HG02642 (cell line): ENCODE data around the gene OSBPL6.
"Not testable (repeated sequence)": the region's sequence is repeated elsewhere in the genome, so short reads cannot be mapped to it uniquely, and the experiment has no call there.

ENCODE experiments used
- ATAC-seq: cut with Tn5 transposase; IDR thresholded peaks from one replicate; pipeline ENCODE4 v1.9.1; 2021; ENCODE audit warnings: mild to moderate bottlenecking; ENCODE audit not compliant: unreplicated experiment, poor library complexity

Gene OSBPL6

GRCh38 chr2:178193823-178194599 is at the start of gene OSBPL6:
OSBPL6 (plus strand) TSS chr2:178194512; CDS start chr2:178306185, 111,673 bp downstream.
- ATAC-seq = peak; percentile 95

DNA sequence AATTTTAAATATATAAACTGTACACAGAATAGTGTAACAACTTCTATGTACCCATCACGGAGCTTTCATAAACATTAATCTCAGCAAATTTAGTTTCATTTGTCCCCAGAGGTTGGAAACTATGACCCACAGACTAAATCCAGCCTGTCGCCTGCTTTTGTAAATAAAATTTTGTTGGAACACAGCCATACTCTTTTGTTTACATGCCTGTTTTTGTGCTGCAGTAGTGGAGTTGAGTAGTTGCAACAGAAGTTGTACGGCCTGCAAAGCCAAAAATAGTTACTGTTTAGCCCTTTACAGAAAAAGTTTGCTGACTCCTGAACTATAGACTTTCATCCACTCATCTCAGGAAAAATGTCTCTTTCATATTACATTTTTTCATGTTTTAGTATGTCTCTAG is 42.3 kb upstream of the OSBPL6 start:
- ATAC-seq = no peak

DNA sequence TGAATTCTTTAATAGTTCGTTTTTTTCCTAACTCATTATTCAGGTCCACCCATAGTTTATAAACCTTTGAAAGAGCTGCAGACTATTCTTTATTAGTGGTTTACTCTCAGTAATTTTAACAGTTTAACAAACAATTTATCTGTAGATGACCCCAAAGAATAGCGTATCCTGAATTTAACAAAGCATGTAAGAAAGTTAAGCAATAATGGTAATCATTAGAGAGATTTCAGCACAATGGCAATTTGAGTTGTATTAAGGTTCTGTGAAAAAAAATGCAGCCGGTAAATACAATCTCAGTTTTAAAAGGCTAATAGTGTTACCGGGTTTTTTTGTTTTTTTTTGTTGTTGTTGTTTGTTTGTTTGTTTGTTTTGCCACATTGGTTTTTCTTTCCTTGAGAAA is 41.8 kb upstream of the OSBPL6 start:
- no peak for ATAC-seq

DNA sequence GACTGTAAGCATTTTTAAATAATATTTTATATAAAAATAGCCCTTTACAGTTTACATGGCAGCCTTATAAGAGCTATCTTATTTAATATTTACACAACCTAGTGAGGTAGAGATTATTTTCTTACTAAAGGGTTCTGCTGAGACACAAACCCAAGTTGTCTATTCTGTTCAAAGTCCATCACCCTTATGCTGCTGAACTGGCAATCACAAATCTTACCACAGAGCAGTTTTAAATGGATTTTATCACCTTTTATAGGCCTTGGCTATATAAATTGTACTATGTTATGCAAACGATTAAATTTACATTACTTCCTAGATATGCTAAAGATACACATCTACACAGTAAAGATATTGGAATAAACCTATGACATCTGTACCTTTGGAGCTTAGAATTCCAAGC is 41.3 kb upstream of the OSBPL6 start:
- no peak for ATAC-seq

- ATAC-seq = not testable (repeated sequence)
Observed at GRCh38 chr2:178153878-178154277, 40.4 kb upstream of the OSBPL6 start.

DNA sequence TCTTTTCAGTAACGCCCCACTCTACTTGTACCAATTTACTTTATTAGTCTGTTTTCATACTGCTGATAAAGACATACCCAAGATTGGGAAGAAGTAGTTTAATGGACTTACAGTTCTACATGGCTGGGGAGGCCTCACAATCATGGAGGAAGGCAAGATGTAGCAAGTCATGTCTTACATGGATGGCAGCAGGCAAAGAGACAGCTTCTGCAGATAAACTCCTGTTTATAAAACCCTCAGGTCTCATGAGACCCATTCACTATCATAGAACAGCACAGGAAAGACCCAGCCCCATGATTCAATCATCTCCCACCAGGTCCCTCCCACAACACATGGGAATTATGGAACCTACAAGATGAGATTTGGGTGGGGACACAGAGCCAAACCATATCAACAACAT is 38.8 kb upstream of the OSBPL6 start:
- ATAC-seq = no peak

DNA sequence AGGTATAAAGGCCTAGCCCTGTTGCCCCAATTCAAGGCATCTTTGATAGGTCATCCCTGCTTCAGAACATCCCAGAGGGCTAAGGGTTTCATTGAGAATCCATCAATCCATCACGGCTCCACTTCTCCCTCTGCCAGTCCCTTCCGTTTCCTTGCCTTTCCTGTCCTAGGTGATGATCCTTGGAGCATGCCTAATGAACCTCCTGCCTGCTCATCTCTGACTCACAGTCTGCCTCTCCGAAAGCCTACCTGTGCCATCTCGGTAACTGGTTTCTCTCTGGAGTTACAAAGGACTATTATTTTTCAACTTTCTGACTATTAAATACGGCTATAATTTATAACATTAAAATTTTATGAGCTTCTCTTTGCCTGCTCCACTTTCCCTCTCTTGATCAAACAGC is 36.7 kb upstream of the OSBPL6 start:
- ATAC-seq = no peak

DNA sequence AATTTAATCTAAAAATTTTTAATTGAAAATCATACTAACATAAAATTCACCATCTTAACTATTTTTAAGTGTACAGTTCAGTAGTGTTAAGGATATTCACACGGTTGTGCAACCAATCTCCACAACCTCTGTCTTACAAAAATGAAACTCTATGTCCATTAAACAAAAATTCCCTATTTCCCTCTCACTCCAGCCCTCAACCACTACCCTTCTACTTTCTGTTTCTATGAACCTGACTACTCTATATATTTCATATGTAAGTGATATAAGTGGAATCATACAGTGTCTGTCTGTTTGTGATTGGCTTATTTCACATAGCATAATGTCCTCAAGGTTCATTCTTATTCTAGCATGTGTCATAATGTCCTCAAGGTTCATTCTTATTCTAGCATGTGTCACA is 34.3 kb upstream of the OSBPL6 start:
- no peak for ATAC-seq

DNA sequence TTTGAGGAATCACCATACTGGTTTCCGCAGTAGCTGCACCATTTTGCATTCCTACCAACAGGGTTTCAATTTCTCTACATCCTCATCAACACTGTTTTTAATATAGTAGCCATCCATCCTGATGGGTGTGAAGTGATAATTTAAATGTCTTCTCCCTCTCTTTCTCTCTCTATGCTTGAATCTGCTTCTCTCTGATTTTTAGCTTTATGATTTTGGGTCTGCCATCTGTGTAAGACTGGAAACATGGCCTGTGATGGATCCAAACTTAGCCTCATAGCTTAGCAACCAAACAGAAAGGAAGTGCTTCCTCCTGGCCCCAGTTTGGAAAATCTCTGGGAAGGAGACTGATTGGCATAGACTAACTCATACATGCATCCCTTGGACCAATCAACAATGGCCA is 33.7 kb upstream of the OSBPL6 start:
- no peak for ATAC-seq

GRCh38 chr2:178163395-178163794 is 30.9 kb upstream of the OSBPL6 start:
- ATAC-seq = no peak

GRCh38 chr2:178163911-178164310 is 30.4 kb upstream of the OSBPL6 start:
- no peak for ATAC-seq

- no peak for ATAC-seq
Observed at GRCh38 chr2:178173657-178174056, 20.7 kb upstream of the OSBPL6 start.

DNA sequence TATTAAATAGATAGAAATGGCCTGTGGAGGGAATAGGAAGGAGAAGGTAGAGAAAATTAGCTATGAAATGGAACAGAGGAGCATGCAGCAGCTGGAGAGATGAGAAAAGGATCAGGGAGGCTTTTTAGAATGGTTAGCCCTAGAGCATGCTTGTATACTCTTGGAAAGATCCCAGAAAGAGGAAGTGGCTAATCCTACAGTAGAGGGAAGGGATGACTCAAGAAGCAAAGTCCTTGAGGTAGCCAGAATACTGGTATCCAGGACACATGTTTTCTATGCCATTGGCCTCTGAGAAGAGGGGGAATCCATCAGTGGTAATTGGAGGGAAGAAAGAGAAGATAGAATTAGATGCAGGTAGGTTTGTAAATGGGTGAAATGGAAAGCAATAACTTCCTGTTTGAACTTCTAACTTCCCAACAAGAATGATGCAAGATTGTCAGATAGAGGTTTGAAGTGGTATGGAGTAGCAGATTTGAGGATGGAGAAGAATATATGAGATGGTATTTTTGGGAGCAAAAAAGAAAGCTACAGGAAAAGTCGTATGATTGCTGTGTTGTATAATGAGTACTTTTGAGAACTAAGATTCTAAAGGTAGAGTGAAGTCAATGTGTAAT is 17.1 kb upstream of the OSBPL6 start:
- ATAC-seq = no peak

- not testable (repeated sequence) for ATAC-seq
Observed at GRCh38 chr2:178180648-178181047, 13.7 kb upstream of the OSBPL6 start.

GRCh38 chr2:178187861-178188260 is 6.5 kb upstream of the OSBPL6 start:
- ATAC-seq = no peak

GRCh38 chr2:178188466-178188865 is 5.8 kb upstream of the OSBPL6 start:
- no peak for ATAC-seq

GRCh38 chr2:178191004-178191508 is 3.3 kb upstream of the OSBPL6 start:
- ATAC-seq = no peak

DNA sequence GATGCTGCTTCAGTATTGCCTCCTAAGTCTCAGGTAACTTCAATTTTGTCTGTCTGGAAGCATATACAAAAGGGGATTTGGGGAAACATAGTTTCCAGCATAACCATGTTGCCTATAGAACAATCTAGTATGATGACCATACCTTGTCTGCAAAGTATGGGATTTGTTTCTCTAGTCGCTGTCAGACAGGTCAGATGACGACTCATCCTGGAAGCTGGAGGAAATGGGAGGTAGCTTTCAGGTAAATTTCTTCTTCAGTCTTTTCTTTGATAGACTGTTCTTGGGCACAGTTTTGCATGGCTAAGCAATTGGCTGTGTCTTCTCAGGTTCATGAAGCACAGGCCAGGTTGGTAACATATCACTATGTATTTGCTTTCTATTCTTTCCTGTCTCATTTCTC is 2.8 kb upstream of the OSBPL6 start:
- ATAC-seq = no peak

GRCh38 chr2:178193496-178193822 is 853 bp upstream of the OSBPL6 start:
- ATAC-seq = no peak

GRCh38 chr2:178194600-178195389 is 483 bp downstream of the OSBPL6 start:
- peak; percentile 26 for ATAC-seq
